Measurements from ENCODE around the gene MSRB3. TPM values are rescaled to one million over a fixed set of nuclear protein-coding genes. Genes with fewer than 3 reads are reported as not detected.

MSRB3 gene
- total RNA-seq, 1 experiment from 2014 or later, result 1.1 TPM

GRCh38 chr12:65280306-65280705, 1.8 kb downstream of the MSRB3 start:
- no peak overlapping the region for H3K27ac ChIP-seq (ENCODE audit: insufficient read length, low read depth, low read length)
- no CpG with 5 or more reads among the region's 3 CpGs for WGBS (ENCODE audit: extremely low coverage, insufficient read length, low lambda C conversion rate)
- H2AK5ac ChIP-seq (ENCODE audit: insufficient read length, low read length), result no peak overlapping the region
- H2BK12ac ChIP-seq (ENCODE audit: insufficient read length, low read depth, low read length), result no peak overlapping the region
- H3K9me3 ChIP-seq (ENCODE audit: control insufficient read depth, low read depth, low read length), result no peaks in the 10 kb centered on the region
- H3K4me2 ChIP-seq (ENCODE audit: insufficient read depth, insufficient read length, low read length), result no peak overlapping the region
- H4K20me1 ChIP-seq (ENCODE audit: control insufficient read depth, insufficient read depth, insufficient read length), result no peaks in the 10 kb centered on the region
- H4K5ac ChIP-seq (ENCODE audit: insufficient read length, low read depth, low read length), result no peak overlapping the region
- DNase-seq, result no peak
- Mint-ChIP-seq H3K4me1 (peaks cover 10 to 19% of the 10 kb centered on the region in 2 experiments), H3K27ac (no peak overlapping the region), H3K4me3 (no peak overlapping the region; a peak in 1 of 5 replicates), H3K27me3 (ENCODE audit: low read depth) (peaks cover 38% of the 10 kb centered on the region), H3K9me3 (no peaks in the 10 kb centered on the region; a peak in 1 of 5 replicates), H3K36me3 (ENCODE audit: insufficient read depth in 1 of 3, low read depth in 3 of 3) (no peaks in the 10 kb centered on the region)
- H2BK5ac ChIP-seq (ENCODE audit: insufficient read length, low read length), result no peak overlapping the region
- no peak overlapping the region for H2BK20ac ChIP-seq (ENCODE audit: low read depth, low read length, poor library complexity, severe bottlenecking)
- H3K27me3 ChIP-seq (ENCODE audit: insufficient read depth, low read length), result 0 out of 2 replicates have a peak, but pooled peaks cover 2% of the 10 kb centered on the region
- no peak overlapping the region for H3K56ac ChIP-seq (ENCODE audit: insufficient read length, low read depth, low read length)
- no peak overlapping the region for H2BK15ac ChIP-seq (ENCODE audit: low read depth, low read length)
- H3K9ac ChIP-seq (ENCODE audit: extremely low read depth, insufficient read length, low read length), result no peak overlapping the region
- TF ChIP-seq CTCF (conservative IDR thresholded peaks at IDR 0.05), result no peak
- H3T11ph ChIP-seq (ENCODE audit: low read length), result no peak overlapping the region
- H3K4ac ChIP-seq (ENCODE audit: low read depth, low read length), result no peak overlapping the region
- no peak overlapping the region for H2BK120ac ChIP-seq (ENCODE audit: low read depth, low read length, poor library complexity, severe bottlenecking)
- H3K4me1 ChIP-seq (ENCODE audit: insufficient read depth, low read length), result peaks cover 3% of the 10 kb centered on the region; the same call in 1 of the 2 replicates
- H4K8ac ChIP-seq (replicated peaks; ENCODE audit: insufficient read length, low read depth, low read length), result no peak overlapping the region
- no peaks in the 10 kb centered on the region for H3K79me1 ChIP-seq (ENCODE audit: insufficient read depth, low read depth, low read length, poor library complexity, severe bottlenecking)
- H3K14ac ChIP-seq (ENCODE audit: insufficient read depth, low read length), result no peak overlapping the region
- H2AFZ ChIP-seq (ENCODE audit: low read length), result no peak overlapping the region
- no peak overlapping the region for H3K18ac ChIP-seq (ENCODE audit: insufficient read length, low read depth, low read length)
- H3K79me2 ChIP-seq (ENCODE audit: insufficient read depth, low read length), result no peaks in the 10 kb centered on the region
- H4K91ac ChIP-seq (ENCODE audit: insufficient read length, low read depth, low read length), result no peak overlapping the region
- H3K23ac ChIP-seq (ENCODE audit: insufficient read length, low read depth, low read length), result no peak overlapping the region
- H3K23me2 ChIP-seq (ENCODE audit: insufficient read length, low read depth, low read length, poor library complexity, severe bottlenecking), result peaks cover 8% of the 10 kb centered on the region
